Osteocyte (in vitro differentiated cells): ENCODE measurements around the gene IST1. TPM values are rescaled to one million over a fixed set of nuclear protein-coding genes. Genes with fewer than 3 reads are reported as not detected.

Experiments
- DNase-seq: peaks from one replicate; pipeline ENCODE4 v3.0.0; 2021; ENCODE audit warnings: mixed read lengths; ENCODE audit not compliant: unreplicated experiment; ENCODE audit errors: extremely low spot score
- H3K27ac Mint-ChIP-seq: one replicate; pipeline ENCODE4 v1.8.0; 2021; ENCODE audit warnings: mild to moderate bottlenecking, mixed read lengths; ENCODE audit not compliant: unreplicated experiment
- H3K27me3 Mint-ChIP-seq: one replicate; pipeline ENCODE4 v1.8.0; 2021; ENCODE audit warnings: mixed read lengths; ENCODE audit not compliant: unreplicated experiment
- H3K36me3 Mint-ChIP-seq: one replicate; pipeline ENCODE4 v1.8.0; 2021; ENCODE audit warnings: mixed read lengths; ENCODE audit not compliant: unreplicated experiment
- H3K4me1 Mint-ChIP-seq: one replicate; pipeline ENCODE4 v1.8.0; 2021; ENCODE audit warnings: mixed read lengths; ENCODE audit not compliant: unreplicated experiment
- H3K4me3 Mint-ChIP-seq: one replicate; pipeline ENCODE4 v1.8.0; 2021; ENCODE audit warnings: mild to moderate bottlenecking, moderate library complexity, mixed read lengths; ENCODE audit not compliant: unreplicated experiment
- H3K9me3 Mint-ChIP-seq: one replicate; pipeline ENCODE4 v1.8.0; 2021; ENCODE audit warnings: mixed read lengths; ENCODE audit not compliant: unreplicated experiment
- total RNA-seq: library from RNA; stranded (reverse); gene quantifications from 2 replicates; pipeline ENCODE4 v1.2.1, GENCODE V29; 2021
- TF ChIP-seq, protein P1 (sequence below): fragments of 200-600 bp; sonication (generic); IDR thresholded peaks from 2 replicates; pipeline ENCODE4 v1.5.0; 2021; ENCODE audit warnings: antibody characterized with exemption, mild to moderate bottlenecking, moderate library complexity

Gene IST1
- total RNA-seq, 1 donor from 2014 or later: 230 TPM

DNA sequence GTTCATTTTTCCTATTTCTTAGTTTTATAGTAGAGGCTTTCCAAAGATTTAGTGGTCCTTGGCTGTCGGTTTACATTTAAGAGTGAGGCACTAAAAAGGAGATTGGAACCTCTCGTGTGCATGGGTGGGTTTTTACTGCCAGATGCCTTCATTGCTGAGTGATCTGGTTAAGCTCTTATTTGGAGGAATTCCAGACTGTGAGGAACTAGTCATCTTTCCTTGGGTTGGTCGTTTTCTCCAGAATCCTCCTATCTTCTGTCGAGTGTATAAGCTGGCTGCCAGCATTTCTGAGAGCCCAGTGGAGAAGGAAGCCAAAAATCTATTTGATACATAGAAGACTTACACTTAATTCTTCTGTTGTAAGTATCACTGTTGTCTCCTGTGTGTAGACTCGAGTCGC lies 22.6 kb downstream of the IST1 start:
- no peaks in the 10 kb centered on the region for H3K27me3 Mint-ChIP-seq
- peaks cover 68% of the 10 kb centered on the region for H3K36me3 Mint-ChIP-seq
- peak overlapping the region; percentile 18 for H3K27ac Mint-ChIP-seq
- TF ChIP-seq, protein P1, sequence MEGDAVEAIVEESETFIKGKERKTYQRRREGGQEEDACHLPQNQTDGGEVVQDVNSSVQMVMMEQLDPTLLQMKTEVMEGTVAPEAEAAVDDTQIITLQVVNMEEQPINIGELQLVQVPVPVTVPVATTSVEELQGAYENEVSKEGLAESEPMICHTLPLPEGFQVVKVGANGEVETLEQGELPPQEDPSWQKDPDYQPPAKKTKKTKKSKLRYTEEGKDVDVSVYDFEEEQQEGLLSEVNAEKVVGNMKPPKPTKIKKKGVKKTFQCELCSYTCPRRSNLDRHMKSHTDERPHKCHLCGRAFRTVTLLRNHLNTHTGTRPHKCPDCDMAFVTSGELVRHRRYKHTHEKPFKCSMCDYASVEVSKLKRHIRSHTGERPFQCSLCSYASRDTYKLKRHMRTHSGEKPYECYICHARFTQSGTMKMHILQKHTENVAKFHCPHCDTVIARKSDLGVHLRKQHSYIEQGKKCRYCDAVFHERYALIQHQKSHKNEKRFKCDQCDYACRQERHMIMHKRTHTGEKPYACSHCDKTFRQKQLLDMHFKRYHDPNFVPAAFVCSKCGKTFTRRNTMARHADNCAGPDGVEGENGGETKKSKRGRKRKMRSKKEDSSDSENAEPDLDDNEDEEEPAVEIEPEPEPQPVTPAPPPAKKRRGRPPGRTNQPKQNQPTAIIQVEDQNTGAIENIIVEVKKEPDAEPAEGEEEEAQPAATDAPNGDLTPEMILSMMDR: no peak
- peaks cover 27% of the 10 kb centered on the region for H3K4me1 Mint-ChIP-seq
- no peak for DNase-seq
- no peak overlapping the region for H3K4me3 Mint-ChIP-seq
- no peaks in the 10 kb centered on the region for H3K9me3 Mint-ChIP-seq

DNA sequence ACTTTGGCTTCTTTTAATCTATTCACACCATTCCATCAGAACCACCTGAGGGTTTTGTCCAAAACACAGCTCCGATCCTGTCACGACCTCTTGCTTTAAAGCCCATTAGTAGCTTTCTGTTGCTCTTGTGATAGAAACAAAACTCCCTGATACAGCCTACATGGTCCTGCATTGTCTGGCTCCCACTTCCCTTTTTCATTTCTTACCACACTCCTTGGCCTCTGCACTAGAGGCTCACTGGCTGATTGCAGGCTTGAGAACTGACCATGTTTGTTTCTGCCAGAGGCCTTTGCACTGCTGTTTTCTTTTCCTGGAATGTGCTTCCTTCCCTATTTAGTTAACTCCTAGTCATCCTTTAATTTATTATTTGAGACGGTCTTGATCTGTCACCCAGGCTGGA lies 23.7 kb downstream of the IST1 start:
- Mint-ChIP-seq H3K27ac (no peak overlapping the region), H3K27me3 (no peaks in the 10 kb centered on the region), H3K4me3 (no peak overlapping the region), H3K36me3 (peaks cover 77% of the 10 kb centered on the region), H3K9me3 (no peaks in the 10 kb centered on the region), H3K4me1 (peaks cover 25% of the 10 kb centered on the region)
- TF ChIP-seq, protein P1: no peak
- no peak for DNase-seq

DNA sequence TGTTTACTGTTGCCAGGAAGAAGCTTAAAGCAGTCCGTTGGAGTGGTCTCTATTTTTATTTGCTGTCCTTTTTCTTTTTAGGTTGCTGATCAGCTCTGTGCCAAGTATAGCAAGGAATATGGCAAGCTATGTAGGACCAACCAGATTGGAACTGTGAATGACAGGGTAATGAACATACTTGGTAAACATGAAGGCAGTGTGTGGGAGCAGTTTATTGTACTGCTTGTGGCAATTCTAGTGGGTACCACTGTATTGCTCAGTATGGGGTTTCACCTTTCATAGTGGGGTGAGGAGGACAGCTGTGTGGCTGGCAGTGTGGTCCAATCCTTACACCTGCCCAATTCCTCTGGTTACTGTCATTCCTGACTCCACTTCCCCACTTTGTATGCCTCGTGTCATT lies 25.3 kb downstream of the IST1 start:
- Mint-ChIP-seq H3K9me3 (no peaks in the 10 kb centered on the region), H3K36me3 (peaks cover 74% of the 10 kb centered on the region), H3K27me3 (no peaks in the 10 kb centered on the region), H3K27ac (no peak overlapping the region), H3K4me1 (peaks cover 12% of the 10 kb centered on the region), H3K4me3 (no peak overlapping the region)
- TF ChIP-seq, protein P1: no peak
- DNase-seq: no peak

DNA sequence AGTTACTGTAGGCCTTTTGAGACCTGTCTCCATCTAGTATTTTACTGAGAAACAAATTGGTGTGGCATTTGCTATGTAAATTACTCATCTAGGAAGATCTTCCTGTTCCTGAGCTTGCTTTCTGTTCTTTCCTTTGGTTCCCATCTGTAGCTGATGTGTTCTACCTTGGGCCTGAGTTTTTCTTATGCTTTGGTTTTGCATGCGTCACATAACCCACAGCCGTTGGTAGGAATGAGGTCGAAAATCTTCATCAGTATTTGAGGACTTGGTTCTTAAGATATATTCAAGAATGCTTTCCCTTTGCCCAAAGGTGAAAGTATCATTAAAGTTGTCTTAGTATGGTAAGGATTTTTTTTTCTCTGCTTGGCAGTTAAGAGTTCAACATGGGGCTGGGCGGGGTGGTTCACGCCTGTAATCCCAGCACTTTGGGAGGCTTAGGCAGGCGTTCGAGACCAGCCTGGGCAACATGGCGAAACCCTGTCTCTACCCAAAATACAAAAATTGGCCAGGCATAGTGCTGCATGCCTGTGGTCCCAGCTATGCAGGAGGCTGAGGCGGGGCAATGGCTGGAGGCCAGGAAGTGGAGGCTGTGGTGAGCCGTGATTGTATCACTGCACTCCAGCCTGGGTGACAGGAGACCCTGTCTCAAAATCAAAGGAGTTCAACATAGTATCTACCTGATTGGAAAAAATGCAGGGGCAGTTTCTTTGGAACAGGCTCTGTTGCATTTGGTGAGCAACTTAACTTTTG lies 28.8 kb downstream of the IST1 start:
- Mint-ChIP-seq H3K4me3 (no peak overlapping the region), H3K4me1 (peaks cover 19% of the 10 kb centered on the region), H3K9me3 (no peaks in the 10 kb centered on the region), H3K27me3 (no peaks in the 10 kb centered on the region), H3K27ac (no peak overlapping the region), H3K36me3 (peaks cover 73% of the 10 kb centered on the region)
- DNase-seq: no peak
- TF ChIP-seq, protein P1: no peak

DNA sequence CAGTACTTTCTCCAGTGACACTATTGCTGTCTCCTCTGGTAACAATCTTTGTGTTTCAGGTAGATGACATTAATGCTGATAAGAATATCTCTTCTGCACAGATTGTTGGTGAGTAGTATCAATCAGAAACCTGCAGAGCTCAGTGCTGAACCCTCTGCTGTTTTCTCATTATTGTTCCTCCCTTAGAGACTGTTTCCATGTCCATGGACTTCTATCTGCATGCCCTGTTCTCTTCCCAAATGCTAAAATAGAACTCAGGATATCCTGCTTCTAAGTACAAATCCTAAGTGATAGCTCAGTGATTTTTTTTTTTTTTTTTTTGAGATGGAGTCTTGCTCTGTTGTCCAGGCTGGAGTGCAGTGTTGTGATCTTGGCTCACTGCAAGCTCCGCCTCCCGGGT lies 29.4 kb downstream of the IST1 start:
- Mint-ChIP-seq H3K4me1 (peaks cover 20% of the 10 kb centered on the region), H3K27ac (no peak overlapping the region), H3K36me3 (peaks cover 69% of the 10 kb centered on the region), H3K4me3 (no peak overlapping the region), H3K9me3 (no peaks in the 10 kb centered on the region), H3K27me3 (no peaks in the 10 kb centered on the region)
- TF ChIP-seq, protein P1: no peak
- no peak for DNase-seq
